K562 (cell line): ENCODE data around the gene DHDDS. TPM values are rescaled to one million over a fixed set of nuclear protein-coding genes. Genes with fewer than 3 reads are reported as not detected.
A peak's percentile ranks its signal among the peaks of the same experiment; 100 is the strongest.

Source experiments
- ARID3A ChIP-seq: IDR thresholded peaks from 2 replicates; pipeline ENCODE4 v1.6.1; 2012; ENCODE audit warnings: low read depth, low read length, improper control_type of control experiment, borderline replicate concordance
- CREBBP ChIP-seq: IDR thresholded peaks from one replicate; pipeline ENCODE4 v1.6.1; 2012; ENCODE audit warnings: low read depth, mild to moderate bottlenecking, control low read depth, inconsistent platforms, low read length
- CTBP1 ChIP-seq: fragments of 450-650 bp; IDR thresholded peaks from 2 replicates; pipeline ENCODE4 v1.6.1; 2016; ENCODE audit warnings: borderline replicate concordance
- GTF2F1 ChIP-seq: IDR thresholded peaks from 2 replicates; pipeline ENCODE4 v1.6.1; 2011; ENCODE audit warnings: low read depth, low read length, improper control_type of control experiment
- HLTF ChIP-seq: fragments of 450-650 bp; IDR thresholded peaks from 2 replicates; pipeline ENCODE4 v1.6.1; 2016
- HNRNPH1 ChIP-seq: fragments of 200-400 bp; formaldehyde crosslinking; optimal IDR thresholded peaks from 2 replicates; pipeline ENCODE3; 2017; ENCODE audit warnings: low read depth, mild to moderate bottlenecking, low read length, moderate library complexity
- MCM3 ChIP-seq: fragments of 450-650 bp; IDR thresholded peaks from 2 replicates; pipeline ENCODE4 v1.6.1; 2016
- MYBL2 ChIP-seq, 2 experiments: fragments of 450-650 bp in 1 of 2; sonication (generic) in 1 of 2; formaldehyde crosslinking in 1 of 2; IDR thresholded peaks; 2 replicates each; pipeline versions ENCODE4 v1.6.1 to v1.8.1; 2017 to 2022; ENCODE audit warnings: borderline replicate concordance in 1 of 2, inconsistent platforms in 1 of 2, low read depth in 1 of 2, mild to moderate bottlenecking in 1 of 2, missing genetic modification reagents in 1 of 2, moderate library complexity in 1 of 2
- NFIX ChIP-seq: fragments of 250-450 bp; sonication (Bioruptor Pico); IDR thresholded peaks from 2 replicates; pipeline ENCODE4 v1.4.0; 2020; ENCODE audit warnings: low read depth, mild to moderate bottlenecking, moderate library complexity
- PPARD ChIP-seq: fragments of 250-450 bp; sonication (Bioruptor Pico); IDR thresholded peaks from 2 replicates; pipeline ENCODE4 v1.8.0; 2022; ENCODE audit warnings: inconsistent platforms, mild to moderate bottlenecking, moderate library complexity
- PRMT5 ChIP-seq: sonication (generic); formaldehyde crosslinking; IDR thresholded peaks from 2 replicates; pipeline ENCODE4 v1.5.0; 2020; ENCODE audit warnings: missing genetic modification reagents
- SRSF1 ChIP-seq: fragments of 200-400 bp; formaldehyde crosslinking; IDR thresholded peaks from 2 replicates; pipeline ENCODE4 v1.6.1; 2017; ENCODE audit warnings: mild to moderate bottlenecking, low read depth, low read length, moderate library complexity
- TAL1 ChIP-seq: fragments of 450-650 bp; IDR thresholded peaks from 2 replicates; pipeline ENCODE4 v1.6.1; 2016; ENCODE audit warnings: mild to moderate bottlenecking
- TBL1XR1 ChIP-seq, 2 experiments: IDR thresholded peaks; 2 replicates each; pipeline ENCODE4 v1.6.1; 2012; ENCODE audit warnings: improper control_type of control experiment in 2 of 2, low read length in 2 of 2, mild to moderate bottlenecking in 1 of 2
- TEAD1 ChIP-seq, 2 experiments: fragments of 450-650 bp in 1 of 2; sonication (generic) in 1 of 2; formaldehyde crosslinking; IDR thresholded peaks; 2 replicates each; pipeline versions ENCODE4 v1.4.0 to v1.8.0; 2020 to 2022; ENCODE audit warnings: mild to moderate bottlenecking in 2 of 2, missing genetic modification reagents in 1 of 2
- ZFP30 ChIP-seq: fragments of 250-450 bp; sonication (Bioruptor Pico); IDR thresholded peaks from 2 replicates; pipeline ENCODE4 v1.8.0; 2022; ENCODE audit warnings: moderate library complexity, mild to moderate bottlenecking, inconsistent platforms, borderline replicate concordance
- ZFX ChIP-seq: sonication (generic); formaldehyde crosslinking; IDR thresholded peaks from 2 replicates; pipeline ENCODE4 v1.8.0; 2022; ENCODE audit warnings: mild to moderate bottlenecking, missing genetic modification reagents, moderate library complexity
- ZNF274 ChIP-seq: IDR thresholded peaks from 2 replicates; pipeline ENCODE4 v1.6.1; 2011; ENCODE audit warnings: low read depth, mild to moderate bottlenecking, low read length, moderate library complexity, borderline replicate concordance
- polyA plus RNA-seq, 8 experiments: library from polyadenylated mRNA; depleted of rRNA in 4 of 8; stranded (reverse) in 5 of 8; unstranded in 3 of 8; fragments of >200 nt; fragmentation: Nextera tagmentation in 2 of 8; fragmentation: Illumina TruSeq in 1 of 8; extraction: Ambion mirVana in 2 of 8; extraction: Trizol in 1 of 8; gene quantifications; 2 replicates each; pipeline versions ENCODE4 v1.2.1 to v1.2.3, GENCODE V29; 2011 to 2014; ENCODE audit warnings: inconsistent platforms in 1 of 8, missing spikeins in 1 of 8
- total RNA-seq, 7 experiments: library from RNA; depleted of rRNA in 6 of 7; stranded (reverse); fragments of >200 nt in 6 of 7; fragmentation: Illumina TruSeq in 2 of 7; extraction: Trizol in 2 of 7; gene quantifications; 2 replicates each; pipeline versions ENCODE4 v1.2.1 to v1.2.3, GENCODE V29; 2011 to 2021; ENCODE audit warnings: low replicate concordance in 1 of 7
- TF ChIP-seq, protein P1 (sequence below), 2 experiments: fragments of 450-650 bp; conservative IDR thresholded peaks; 2 replicates each; pipeline ENCODE4 v1.6.1; 2017; ENCODE audit warnings: mild to moderate bottlenecking in 2 of 2, moderate library complexity in 2 of 2
- TF ChIP-seq, protein P2 (sequence below): sonication (generic); formaldehyde crosslinking; IDR thresholded peaks from 2 replicates; pipeline ENCODE4 v1.8.1; 2023; ENCODE audit warnings: mild to moderate bottlenecking, missing genetic modification reagents, moderate library complexity
- TF ChIP-seq, protein P3 (sequence below): fragments of 250-450 bp; sonication (Bioruptor Pico); IDR thresholded peaks from 2 replicates; pipeline ENCODE4 v1.4.0; 2020; ENCODE audit warnings: mild to moderate bottlenecking, moderate library complexity

DHDDS gene
- total and polyA plus RNA-seq, 9 of the 15 experiments (the other 6 are each of a cell fraction or from before 2014, with no cell fraction given) = 33.3 to 55.0 (median 44.3) TPM

- no peak for TF ChIP-seq HNRNPH1
- peak; percentile 54; the same call in 1 of the 2 replicates for TF ChIP-seq CTBP1
- no peak for TF ChIP-seq ZFP30 (CRISPR knock-in tag)
- TF ChIP-seq CREBBP = no peak
- TF ChIP-seq HLTF = no peak
- TF ChIP-seq MYBL2 (IDR thresholded peaks at IDR 0.05; ENCODE audit: low read depth) = no peak
- no peak for TF ChIP-seq MYBL2 (CRISPR knock-in tag; IDR thresholded peaks at IDR 0.05; ENCODE audit: borderline replicate concordance)
- no peak for TF ChIP-seq PRMT5 (CRISPR knock-in tag)
- TF ChIP-seq GTF2F1 = no peak
- TF ChIP-seq MCM3 = no peak
- TF ChIP-seq TAL1 = peak; percentile 17; the same call in 1 of the 2 replicates
- no peak for TF ChIP-seq ZFX (CRISPR knock-in tag)
- no peak for TF ChIP-seq ZNF274
- TF ChIP-seq TEAD1 (CRISPR knock-in tag; IDR thresholded peaks at IDR 0.05) = no peak
- TF ChIP-seq, protein P1, sequence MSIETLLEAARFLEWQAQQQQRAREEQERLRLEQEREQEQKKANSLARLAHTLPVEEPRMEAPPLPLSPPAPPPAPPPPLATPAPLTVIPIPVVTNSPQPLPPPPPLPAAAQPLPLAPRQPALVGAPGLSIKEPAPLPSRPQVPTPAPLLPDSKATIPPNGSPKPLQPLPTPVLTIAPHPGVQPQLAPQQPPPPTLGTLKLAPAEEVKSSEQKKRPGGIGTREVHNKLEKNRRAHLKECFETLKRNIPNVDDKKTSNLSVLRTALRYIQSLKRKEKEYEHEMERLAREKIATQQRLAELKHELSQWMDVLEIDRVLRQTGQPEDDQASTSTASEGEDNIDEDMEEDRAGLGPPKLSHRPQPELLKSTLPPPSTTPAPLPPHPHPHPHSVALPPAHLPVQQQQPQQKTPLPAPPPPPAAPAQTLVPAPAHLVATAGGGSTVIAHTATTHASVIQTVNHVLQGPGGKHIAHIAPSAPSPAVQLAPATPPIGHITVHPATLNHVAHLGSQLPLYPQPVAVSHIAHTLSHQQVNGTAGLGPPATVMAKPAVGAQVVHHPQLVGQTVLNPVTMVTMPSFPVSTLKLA (conservative IDR thresholded peaks at IDR 0.05) = peak; percentile 32 to 43; a peak in 1 of 4 replicates
- TF ChIP-seq, protein P2, sequence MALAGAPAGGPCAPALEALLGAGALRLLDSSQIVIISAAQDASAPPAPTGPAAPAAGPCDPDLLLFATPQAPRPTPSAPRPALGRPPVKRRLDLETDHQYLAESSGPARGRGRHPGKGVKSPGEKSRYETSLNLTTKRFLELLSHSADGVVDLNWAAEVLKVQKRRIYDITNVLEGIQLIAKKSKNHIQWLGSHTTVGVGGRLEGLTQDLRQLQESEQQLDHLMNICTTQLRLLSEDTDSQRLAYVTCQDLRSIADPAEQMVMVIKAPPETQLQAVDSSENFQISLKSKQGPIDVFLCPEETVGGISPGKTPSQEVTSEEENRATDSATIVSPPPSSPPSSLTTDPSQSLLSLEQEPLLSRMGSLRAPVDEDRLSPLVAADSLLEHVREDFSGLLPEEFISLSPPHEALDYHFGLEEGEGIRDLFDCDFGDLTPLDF (CRISPR knock-in tag) = no peak
- TF ChIP-seq, protein P3, sequence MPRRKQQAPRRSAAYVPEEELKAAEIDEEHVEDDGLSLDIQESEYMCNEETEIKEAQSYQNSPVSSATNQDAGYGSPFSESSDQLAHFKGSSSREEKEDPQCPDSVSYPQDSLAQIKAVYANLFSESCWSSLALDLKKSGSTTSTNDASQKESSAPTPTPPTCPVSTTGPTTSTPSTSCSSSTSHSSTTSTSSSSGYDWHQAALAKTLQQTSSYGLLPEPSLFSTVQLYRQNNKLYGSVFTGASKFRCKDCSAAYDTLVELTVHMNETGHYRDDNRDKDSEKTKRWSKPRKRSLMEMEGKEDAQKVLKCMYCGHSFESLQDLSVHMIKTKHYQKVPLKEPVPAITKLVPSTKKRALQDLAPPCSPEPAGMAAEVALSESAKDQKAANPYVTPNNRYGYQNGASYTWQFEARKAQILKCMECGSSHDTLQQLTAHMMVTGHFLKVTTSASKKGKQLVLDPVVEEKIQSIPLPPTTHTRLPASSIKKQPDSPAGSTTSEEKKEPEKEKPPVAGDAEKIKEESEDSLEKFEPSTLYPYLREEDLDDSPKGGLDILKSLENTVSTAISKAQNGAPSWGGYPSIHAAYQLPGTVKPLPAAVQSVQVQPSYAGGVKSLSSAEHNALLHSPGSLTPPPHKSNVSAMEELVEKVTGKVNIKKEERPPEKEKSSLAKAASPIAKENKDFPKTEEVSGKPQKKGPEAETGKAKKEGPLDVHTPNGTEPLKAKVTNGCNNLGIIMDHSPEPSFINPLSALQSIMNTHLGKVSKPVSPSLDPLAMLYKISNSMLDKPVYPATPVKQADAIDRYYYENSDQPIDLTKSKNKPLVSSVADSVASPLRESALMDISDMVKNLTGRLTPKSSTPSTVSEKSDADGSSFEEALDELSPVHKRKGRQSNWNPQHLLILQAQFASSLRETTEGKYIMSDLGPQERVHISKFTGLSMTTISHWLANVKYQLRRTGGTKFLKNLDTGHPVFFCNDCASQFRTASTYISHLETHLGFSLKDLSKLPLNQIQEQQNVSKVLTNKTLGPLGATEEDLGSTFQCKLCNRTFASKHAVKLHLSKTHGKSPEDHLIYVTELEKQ = no peak
- TF ChIP-seq NFIX (CRISPR knock-in tag) = no peak
- TF ChIP-seq ARID3A = peak; percentile 51; the same call in 1 of the 2 replicates
- TF ChIP-seq PPARD (CRISPR knock-in tag) = no peak
- no peak for TF ChIP-seq SRSF1
- TF ChIP-seq TBL1XR1 (IDR thresholded peaks at IDR 0.05; ENCODE audit: low read length in 2 of 2) = no peak
Observed at GRCh38 chr1:26391450-26391849, 40.7 kb upstream of the DHDDS start (continued).
